HCT116 (cell line): Measurements from ENCODE around the gene CIROP. TPM values are rescaled to one million over a fixed set of nuclear protein-coding genes. Genes with fewer than 3 reads are reported as not detected.

ENCODE experiments used
- ATAC-seq: fragments of 200-7000 bp; cut with Tn5 transposase; 2 replicates; pipeline ENCODE4 v1.9.1; 2020; ENCODE audit warnings: mild to moderate bottlenecking, moderate library complexity
- BruUV-seq: library from RNA; stranded (reverse); fragments of 400-500 nt; replicated peaks from 2 replicates; lab custom pipeline; 2021; lab: Mats Ljungman, UMichigan
- CTCF ChIA-PET: fragments of 300-600 bp; sonication (Branson Sonifier 250); formaldehyde crosslinking; loops from one replicate; lab custom pipeline; 2021; ENCODE audit warnings: antibody characterized with exemption; lab: Charles Lee
- POLR2A ChIA-PET: fragments of 300-600, 350-600 bp; sonication (Branson Sonifier 250); formaldehyde crosslinking; loops from one replicate; lab custom pipeline; 2021; ENCODE audit warnings: antibody characterized with exemption; lab: Charles Lee
- RAD21 ChIA-PET, 2 experiments: fragments of 300-600 bp; sonication (Branson Sonifier 250); formaldehyde crosslinking; loops; one replicate each; lab custom pipeline; 2023; ENCODE audit warnings: low total read pairs in 2 of 2; ENCODE audit not compliant: uncharacterized antibody in 2 of 2, unreplicated experiment in 2 of 2, low non-redundant PET in 1 of 2; lab: Charles Lee
- DNase-seq: peaks from one replicate; pipeline ENCODE4 v3.0.0-alpha.2; 2010; ENCODE audit warnings: low read depth, low spot score
- H2AFZ ChIP-seq: fragments of 200-600 bp; shearing (Covaris generic), sonication (generic); 2 replicates; pipeline ENCODE4 v1.6.1; 2017; ENCODE audit warnings: low read depth, mixed run types, mixed read lengths, antibody characterized with exemption, low read length; ENCODE audit not compliant: poor library complexity, severe bottlenecking
- H3K27ac ChIP-seq: 2 replicates; pipeline ENCODE4 v1.5.1; 2012; ENCODE audit warnings: low read depth, low read length
- H3K27me3 ChIP-seq: fragments of 200-600 bp; sonication (generic); 2 replicates; pipeline ENCODE4 v1.6.1; 2016; ENCODE audit warnings: mixed run types, low read length, mixed read lengths; ENCODE audit not compliant: insufficient read depth
- H3K36me3 ChIP-seq, 2 experiments: fragments of 200-500 bp in 1 of 2; fragments of 200-600 bp in 1 of 2; sonication (Bioruptor generic) in 1 of 2; sonication (generic) in 1 of 2; 2 replicates each; pipeline versions ENCODE4 v1.5.1 to v1.6.1; 2014 to 2016; ENCODE audit warnings: low read length in 2 of 2, inconsistent platforms in 1 of 2, mixed read lengths in 1 of 2, mixed run types in 1 of 2; ENCODE audit not compliant: insufficient read depth in 2 of 2, control insufficient read depth in 1 of 2
- H3K4me1 ChIP-seq, 2 experiments: fragments of 200-600 bp in 1 of 2; sonication (generic) in 1 of 2; 2 replicates each; pipeline versions ENCODE4 v1.5.1 to v1.6.1; 2012 to 2017; ENCODE audit warnings: low read length in 2 of 2, inconsistent platforms in 1 of 2, mild to moderate bottlenecking in 1 of 2, mixed read lengths in 1 of 2, mixed run types in 1 of 2, moderate library complexity in 1 of 2; ENCODE audit not compliant: insufficient read depth in 2 of 2, control insufficient read depth in 1 of 2
- H3K4me2 ChIP-seq: fragments of 200-600 bp; sonication (generic); 2 replicates; pipeline ENCODE4 v1.6.1; 2017; ENCODE audit warnings: mixed run types, low read length, mixed read lengths
- H3K4me3 ChIP-seq, 2 experiments: fragments of 200-600 bp in 1 of 2; sonication (generic) in 1 of 2; replicated peaks in 1 of 2; 2 replicates each; pipeline ENCODE4 v1.5.1; 2011 to 2016; ENCODE audit warnings: low read length in 2 of 2, control low read depth in 1 of 2, low read depth in 1 of 2, mild to moderate bottlenecking in 1 of 2, mixed read lengths in 1 of 2, mixed run types in 1 of 2
- H3K79me2 ChIP-seq: fragments of 200-600 bp; sonication (generic); 2 replicates; pipeline ENCODE4 v1.6.1; 2017; ENCODE audit warnings: mild to moderate bottlenecking, mixed run types, low read length, moderate library complexity, mixed read lengths; ENCODE audit not compliant: insufficient read depth
- H3K9ac ChIP-seq: fragments of 200-600 bp; sonication (generic); 2 replicates; pipeline ENCODE4 v1.6.1; 2016; ENCODE audit warnings: low read length, mixed read lengths
- H3K9me2 ChIP-seq: fragments of 200-600 bp; sonication (generic), shearing (Covaris generic); 2 replicates; pipeline ENCODE4 v1.6.1; 2017; ENCODE audit warnings: mixed run types, mild to moderate bottlenecking, moderate library complexity; ENCODE audit not compliant: insufficient read depth
- H3K9me3 ChIP-seq, 2 experiments: fragments of 200-500 bp in 1 of 2; fragments of 200-600 bp in 1 of 2; sonication (Bioruptor generic) in 1 of 2; sonication (generic) in 1 of 2; 2 replicates each; pipeline ENCODE4 v1.6.1; 2014 to 2017; ENCODE audit warnings: low read length in 2 of 2, mixed read lengths in 2 of 2, inconsistent platforms in 1 of 2, low read depth in 1 of 2, mild to moderate bottlenecking in 1 of 2, mixed run types in 1 of 2, moderate library complexity in 1 of 2; ENCODE audit not compliant: control insufficient read depth in 1 of 2, insufficient read depth in 1 of 2
- H4K20me1 ChIP-seq: fragments of 200-600 bp; sonication (generic), shearing (Covaris generic); 2 replicates; pipeline ENCODE4 v1.6.1; 2017; ENCODE audit warnings: mixed run types, mild to moderate bottlenecking, moderate library complexity; ENCODE audit not compliant: insufficient read depth
- EGR1 ChIP-seq: IDR thresholded peaks from 2 replicates; pipeline ENCODE4 v1.6.1; 2012; ENCODE audit warnings: low read depth
- ELF1 ChIP-seq: IDR thresholded peaks from 2 replicates; pipeline ENCODE4 v1.6.1; 2012; ENCODE audit warnings: low read depth, borderline replicate concordance
- EZH2 ChIP-seq: fragments of 200-600 bp; sonication (generic); IDR thresholded peaks from 2 replicates; pipeline ENCODE4 v1.6.1; 2017; ENCODE audit warnings: antibody characterized with exemption, mixed run types
- POLR2A ChIP-seq: IDR thresholded peaks from 2 replicates; pipeline ENCODE4 v1.7.0; 2011; ENCODE audit warnings: borderline replicate concordance; ENCODE audit not compliant: insufficient read depth, insufficient read length; ENCODE audit errors: extremely low read depth
- POLR2AphosphoS5 ChIP-seq: IDR thresholded peaks from 2 replicates; pipeline ENCODE4 v1.6.1; 2011; ENCODE audit warnings: mild to moderate bottlenecking, low read depth, low read length, moderate library complexity
- RAD21 ChIP-seq: IDR thresholded peaks from 2 replicates; pipeline ENCODE4 v1.6.1; 2012; ENCODE audit warnings: low read depth, mild to moderate bottlenecking
- SIN3A ChIP-seq: IDR thresholded peaks from 2 replicates; pipeline ENCODE4 v1.6.1; 2012; ENCODE audit warnings: low read depth
- TCF7L2 ChIP-seq: IDR thresholded peaks from 2 replicates; pipeline ENCODE4 v1.7.0; 2011; ENCODE audit warnings: borderline replicate concordance, inconsistent platforms; ENCODE audit not compliant: insufficient read depth, insufficient read length; ENCODE audit errors: extremely low read depth
- ZFX ChIP-seq: fragments of 450-650 bp; IDR thresholded peaks from 2 replicates; pipeline ENCODE4 v1.6.1; 2017
- ZNF274 ChIP-seq: fragments of 200-500 bp; sonication (Bioruptor generic); IDR thresholded peaks from 2 replicates; pipeline ENCODE4 v1.6.1; 2014; ENCODE audit warnings: mild to moderate bottlenecking, low read depth, low read length, inconsistent platforms
- intact Hi-C: fragments of 100-400 bp; cut with micrococcal nuclease; formaldehyde crosslinking; loops from 2 replicates; pipeline ENCODE4 v1.10.0; 2022
- total RNA-seq: library from RNA; stranded (reverse); gene quantifications from one replicate; pipeline ENCODE4 v1.2.1, GENCODE V29; 2021; ENCODE audit not compliant: unreplicated experiment
- TF ChIP-seq, protein P1 (sequence below), 3 experiments: fragments of 200-600 bp in 1 of 3; sonication (generic) in 1 of 3; IDR thresholded peaks in 2 of 3; conservative IDR thresholded peaks in 1 of 3; 2 replicates each; pipeline ENCODE4 v1.5.1; 2012 to 2017; ENCODE audit warnings: low read depth in 2 of 3, low read length in 2 of 3, antibody characterized with exemption in 1 of 3, borderline replicate concordance in 1 of 3, control low read depth in 1 of 3, mild to moderate bottlenecking in 1 of 3, mixed read lengths in 1 of 3, mixed run types in 1 of 3, moderate library complexity in 1 of 3; ENCODE audit not compliant: insufficient read depth in 1 of 3
- TF ChIP-seq, protein P2 (sequence below): IDR thresholded peaks from 2 replicates; pipeline ENCODE4 v1.6.1; 2012; ENCODE audit warnings: low read depth
- TF ChIP-seq, protein P3 (sequence below): IDR thresholded peaks from 2 replicates; pipeline ENCODE4 v1.6.1; 2011; ENCODE audit warnings: mild to moderate bottlenecking, low read length, moderate library complexity; ENCODE audit not compliant: insufficient replicate concordance; ENCODE audit errors: extremely low read depth

The CIROP gene
- total RNA-seq, 1 experiment from 2014 or later: not detected

DNA sequence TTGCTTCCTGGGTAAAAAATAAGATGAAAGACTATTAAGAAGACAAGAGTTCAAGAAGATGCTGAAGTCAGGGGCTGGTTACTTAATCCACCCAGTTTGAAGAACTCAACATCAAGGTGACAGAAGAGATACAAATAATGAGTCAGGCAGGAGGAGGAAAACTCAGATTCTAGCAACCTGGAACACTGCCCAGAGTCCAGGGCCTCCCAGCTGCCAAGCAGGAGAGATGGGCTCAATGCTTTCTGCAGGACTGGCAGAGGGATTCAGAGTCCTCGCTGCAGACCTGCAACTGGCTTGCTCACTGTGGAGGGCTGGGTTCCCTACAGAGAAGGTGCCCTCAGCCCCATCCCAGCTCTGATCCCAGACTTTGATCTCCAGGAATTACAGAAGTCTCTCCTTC, 42.9 kb upstream of the CIROP start:
- H3K79me2 ChIP-seq: no peaks in the 10 kb centered on the region
- H3K4me1 ChIP-seq: no peaks in the 10 kb centered on the region
- ATAC-seq (no peak), DNase-seq (no peak)
- intact Hi-C loops: no loop called here
- H3K36me3 ChIP-seq: no peaks in the 10 kb centered on the region
- H3K27me3 ChIP-seq: no peaks in the 10 kb centered on the region
- no peak overlapping the region for H3K27ac ChIP-seq
- TF ChIP-seq RAD21 (no peak), ELF1 (no peak)
- no peak overlapping the region for H3K4me3 ChIP-seq
- H4K20me1 ChIP-seq: no peaks in the 10 kb centered on the region
- H3K9me2 ChIP-seq: no peaks in the 10 kb centered on the region
- H3K9ac ChIP-seq: no peak overlapping the region
- H2AFZ ChIP-seq: no peak overlapping the region
- ChIA-PET CTCF (no interaction called here), POLR2A (no interaction called here), RAD21 (no interaction called here)
- H3K9me3 ChIP-seq: no peaks in the 10 kb centered on the region
- no TSS peak for BruUV-seq
- H3K4me2 ChIP-seq: no peak overlapping the region

DNA sequence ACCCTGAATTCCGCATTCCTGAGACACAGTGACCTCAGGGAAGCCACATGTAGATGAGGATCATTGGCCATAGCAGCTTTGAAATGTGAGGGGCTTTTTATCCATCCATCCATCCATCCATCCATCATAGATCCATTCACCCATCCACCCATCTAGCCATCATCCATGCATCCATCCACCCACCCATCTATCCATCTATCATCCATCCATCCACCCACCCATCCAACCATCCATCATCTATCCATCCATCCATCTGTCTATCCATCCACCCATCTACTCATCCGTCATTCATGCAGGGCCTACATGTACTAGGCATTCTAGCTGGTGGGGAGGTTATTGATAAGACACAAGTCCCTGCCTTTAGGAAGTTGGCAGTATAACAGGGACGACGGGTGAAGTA, 42.2 kb upstream of the CIROP start:
- no peaks in the 10 kb centered on the region for H3K9me3 ChIP-seq
- intact Hi-C loops: no loop called here
- no TSS peak for BruUV-seq
- ChIA-PET POLR2A (no interaction called here), RAD21 (no interaction called here), CTCF (no interaction called here)
- no peaks in the 10 kb centered on the region for H3K27me3 ChIP-seq
- no peaks in the 10 kb centered on the region for H3K79me2 ChIP-seq
- no peak overlapping the region for H3K9ac ChIP-seq
- no peak overlapping the region for H3K4me2 ChIP-seq
- H4K20me1 ChIP-seq: no peaks in the 10 kb centered on the region
- H3K36me3 ChIP-seq: no peaks in the 10 kb centered on the region
- ATAC-seq: no peak
- no peak overlapping the region for H2AFZ ChIP-seq
- no peaks in the 10 kb centered on the region for H3K9me2 ChIP-seq
- DNase-seq: no peak
- no peak overlapping the region for H3K27ac ChIP-seq
- no peak overlapping the region for H3K4me3 ChIP-seq
- peaks cover 0 to 2% of the 10 kb centered on the region in 2 experiments; a peak in 2 of 4 replicates for H3K4me1 ChIP-seq
- TF ChIP-seq ELF1 (no peak), EGR1 (no peak), EZH2 (no peak), TCF7L2 (no peak), ZNF274 (no peak), SIN3A (no peak), RAD21 (no peak), POLR2AphosphoS5 (no peak), ZFX (no peak), POLR2A (no peak)
- TF ChIP-seq, protein P1, sequence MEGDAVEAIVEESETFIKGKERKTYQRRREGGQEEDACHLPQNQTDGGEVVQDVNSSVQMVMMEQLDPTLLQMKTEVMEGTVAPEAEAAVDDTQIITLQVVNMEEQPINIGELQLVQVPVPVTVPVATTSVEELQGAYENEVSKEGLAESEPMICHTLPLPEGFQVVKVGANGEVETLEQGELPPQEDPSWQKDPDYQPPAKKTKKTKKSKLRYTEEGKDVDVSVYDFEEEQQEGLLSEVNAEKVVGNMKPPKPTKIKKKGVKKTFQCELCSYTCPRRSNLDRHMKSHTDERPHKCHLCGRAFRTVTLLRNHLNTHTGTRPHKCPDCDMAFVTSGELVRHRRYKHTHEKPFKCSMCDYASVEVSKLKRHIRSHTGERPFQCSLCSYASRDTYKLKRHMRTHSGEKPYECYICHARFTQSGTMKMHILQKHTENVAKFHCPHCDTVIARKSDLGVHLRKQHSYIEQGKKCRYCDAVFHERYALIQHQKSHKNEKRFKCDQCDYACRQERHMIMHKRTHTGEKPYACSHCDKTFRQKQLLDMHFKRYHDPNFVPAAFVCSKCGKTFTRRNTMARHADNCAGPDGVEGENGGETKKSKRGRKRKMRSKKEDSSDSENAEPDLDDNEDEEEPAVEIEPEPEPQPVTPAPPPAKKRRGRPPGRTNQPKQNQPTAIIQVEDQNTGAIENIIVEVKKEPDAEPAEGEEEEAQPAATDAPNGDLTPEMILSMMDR (IDR thresholded peaks at IDR 0.05 in 2 of 3, conservative IDR thresholded peaks at IDR 0.05 in 1 of 3; ENCODE audit: borderline replicate concordance in 1 of 3, insufficient read depth in 1 of 3, low read depth in 2 of 3, low read length in 2 of 3): no peak
- TF ChIP-seq, protein P2, sequence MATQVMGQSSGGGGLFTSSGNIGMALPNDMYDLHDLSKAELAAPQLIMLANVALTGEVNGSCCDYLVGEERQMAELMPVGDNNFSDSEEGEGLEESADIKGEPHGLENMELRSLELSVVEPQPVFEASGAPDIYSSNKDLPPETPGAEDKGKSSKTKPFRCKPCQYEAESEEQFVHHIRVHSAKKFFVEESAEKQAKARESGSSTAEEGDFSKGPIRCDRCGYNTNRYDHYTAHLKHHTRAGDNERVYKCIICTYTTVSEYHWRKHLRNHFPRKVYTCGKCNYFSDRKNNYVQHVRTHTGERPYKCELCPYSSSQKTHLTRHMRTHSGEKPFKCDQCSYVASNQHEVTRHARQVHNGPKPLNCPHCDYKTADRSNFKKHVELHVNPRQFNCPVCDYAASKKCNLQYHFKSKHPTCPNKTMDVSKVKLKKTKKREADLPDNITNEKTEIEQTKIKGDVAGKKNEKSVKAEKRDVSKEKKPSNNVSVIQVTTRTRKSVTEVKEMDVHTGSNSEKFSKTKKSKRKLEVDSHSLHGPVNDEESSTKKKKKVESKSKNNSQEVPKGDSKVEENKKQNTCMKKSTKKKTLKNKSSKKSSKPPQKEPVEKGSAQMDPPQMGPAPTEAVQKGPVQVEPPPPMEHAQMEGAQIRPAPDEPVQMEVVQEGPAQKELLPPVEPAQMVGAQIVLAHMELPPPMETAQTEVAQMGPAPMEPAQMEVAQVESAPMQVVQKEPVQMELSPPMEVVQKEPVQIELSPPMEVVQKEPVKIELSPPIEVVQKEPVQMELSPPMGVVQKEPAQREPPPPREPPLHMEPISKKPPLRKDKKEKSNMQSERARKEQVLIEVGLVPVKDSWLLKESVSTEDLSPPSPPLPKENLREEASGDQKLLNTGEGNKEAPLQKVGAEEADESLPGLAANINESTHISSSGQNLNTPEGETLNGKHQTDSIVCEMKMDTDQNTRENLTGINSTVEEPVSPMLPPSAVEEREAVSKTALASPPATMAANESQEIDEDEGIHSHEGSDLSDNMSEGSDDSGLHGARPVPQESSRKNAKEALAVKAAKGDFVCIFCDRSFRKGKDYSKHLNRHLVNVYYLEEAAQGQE: no peak
- TF ChIP-seq, protein P3, sequence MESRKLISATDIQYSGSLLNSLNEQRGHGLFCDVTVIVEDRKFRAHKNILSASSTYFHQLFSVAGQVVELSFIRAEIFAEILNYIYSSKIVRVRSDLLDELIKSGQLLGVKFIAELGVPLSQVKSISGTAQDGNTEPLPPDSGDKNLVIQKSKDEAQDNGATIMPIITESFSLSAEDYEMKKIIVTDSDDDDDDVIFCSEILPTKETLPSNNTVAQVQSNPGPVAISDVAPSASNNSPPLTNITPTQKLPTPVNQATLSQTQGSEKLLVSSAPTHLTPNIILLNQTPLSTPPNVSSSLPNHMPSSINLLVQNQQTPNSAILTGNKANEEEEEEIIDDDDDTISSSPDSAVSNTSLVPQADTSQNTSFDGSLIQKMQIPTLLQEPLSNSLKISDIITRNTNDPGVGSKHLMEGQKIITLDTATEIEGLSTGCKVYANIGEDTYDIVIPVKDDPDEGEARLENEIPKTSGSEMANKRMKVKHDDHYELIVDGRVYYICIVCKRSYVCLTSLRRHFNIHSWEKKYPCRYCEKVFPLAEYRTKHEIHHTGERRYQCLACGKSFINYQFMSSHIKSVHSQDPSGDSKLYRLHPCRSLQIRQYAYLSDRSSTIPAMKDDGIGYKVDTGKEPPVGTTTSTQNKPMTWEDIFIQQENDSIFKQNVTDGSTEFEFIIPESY: no peak
